Astrocyte of the spinal cord (primary cell): ENCODE measurements around the gene ZMIZ1.
"Not testable (repeated sequence)": the region's sequence is repeated elsewhere in the genome, so short reads cannot be mapped to it uniquely, and the experiment has no call there.

Experiments used
- DNase-seq: peaks from one replicate; pipeline ENCODE4 v3.0.0; 2011; ENCODE audit warnings: low read depth, low spot score
- H3K4me3 ChIP-seq: 2 replicates; pipeline ENCODE4 v1.5.1; 2011; ENCODE audit warnings: low read depth, mild to moderate bottlenecking, low read length, moderate library complexity
- in situ Hi-C: cut with HindIII; loops from 2 replicates; pipeline ENCODE4 v1.10.0; 2017; ENCODE audit warnings: low sequenced_read_pairs
- TF ChIP-seq, protein P1 (sequence below): IDR thresholded peaks from 2 replicates; pipeline ENCODE4 v1.5.1; 2012; ENCODE audit warnings: low read depth, mild to moderate bottlenecking, low read length, inconsistent platforms

ZMIZ1 gene

DNA sequence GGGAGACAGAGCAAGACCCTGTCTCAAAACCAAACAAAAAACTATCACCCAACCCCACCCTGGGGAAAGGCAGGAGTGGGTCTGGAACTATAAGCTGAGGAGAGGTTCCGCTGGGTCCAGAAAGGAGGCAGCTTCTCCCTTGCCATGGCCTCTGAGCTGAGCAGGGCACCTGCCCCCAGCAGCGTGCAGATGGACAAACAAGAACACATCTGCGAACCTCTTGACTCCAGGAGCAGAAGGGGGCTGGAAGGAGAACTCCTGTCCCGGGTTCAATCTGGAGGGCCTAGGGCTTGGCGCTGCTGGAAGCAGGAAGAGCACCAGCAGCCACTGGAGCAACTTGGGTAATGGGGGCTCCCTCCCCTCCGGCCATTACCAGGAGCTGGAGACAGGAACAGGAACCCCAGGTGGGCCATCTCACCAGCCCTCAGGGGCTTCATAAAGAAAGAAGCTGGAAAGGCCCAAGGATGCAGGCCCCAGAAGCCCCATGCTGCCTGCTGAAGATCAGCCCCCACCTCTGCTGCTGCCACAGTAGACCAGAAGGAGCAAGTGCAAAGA is 259.5 kb downstream of the ZMIZ1 start:
- in situ Hi-C loops: no loop called here
- TF ChIP-seq, protein P1, sequence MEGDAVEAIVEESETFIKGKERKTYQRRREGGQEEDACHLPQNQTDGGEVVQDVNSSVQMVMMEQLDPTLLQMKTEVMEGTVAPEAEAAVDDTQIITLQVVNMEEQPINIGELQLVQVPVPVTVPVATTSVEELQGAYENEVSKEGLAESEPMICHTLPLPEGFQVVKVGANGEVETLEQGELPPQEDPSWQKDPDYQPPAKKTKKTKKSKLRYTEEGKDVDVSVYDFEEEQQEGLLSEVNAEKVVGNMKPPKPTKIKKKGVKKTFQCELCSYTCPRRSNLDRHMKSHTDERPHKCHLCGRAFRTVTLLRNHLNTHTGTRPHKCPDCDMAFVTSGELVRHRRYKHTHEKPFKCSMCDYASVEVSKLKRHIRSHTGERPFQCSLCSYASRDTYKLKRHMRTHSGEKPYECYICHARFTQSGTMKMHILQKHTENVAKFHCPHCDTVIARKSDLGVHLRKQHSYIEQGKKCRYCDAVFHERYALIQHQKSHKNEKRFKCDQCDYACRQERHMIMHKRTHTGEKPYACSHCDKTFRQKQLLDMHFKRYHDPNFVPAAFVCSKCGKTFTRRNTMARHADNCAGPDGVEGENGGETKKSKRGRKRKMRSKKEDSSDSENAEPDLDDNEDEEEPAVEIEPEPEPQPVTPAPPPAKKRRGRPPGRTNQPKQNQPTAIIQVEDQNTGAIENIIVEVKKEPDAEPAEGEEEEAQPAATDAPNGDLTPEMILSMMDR: no peak

DNA sequence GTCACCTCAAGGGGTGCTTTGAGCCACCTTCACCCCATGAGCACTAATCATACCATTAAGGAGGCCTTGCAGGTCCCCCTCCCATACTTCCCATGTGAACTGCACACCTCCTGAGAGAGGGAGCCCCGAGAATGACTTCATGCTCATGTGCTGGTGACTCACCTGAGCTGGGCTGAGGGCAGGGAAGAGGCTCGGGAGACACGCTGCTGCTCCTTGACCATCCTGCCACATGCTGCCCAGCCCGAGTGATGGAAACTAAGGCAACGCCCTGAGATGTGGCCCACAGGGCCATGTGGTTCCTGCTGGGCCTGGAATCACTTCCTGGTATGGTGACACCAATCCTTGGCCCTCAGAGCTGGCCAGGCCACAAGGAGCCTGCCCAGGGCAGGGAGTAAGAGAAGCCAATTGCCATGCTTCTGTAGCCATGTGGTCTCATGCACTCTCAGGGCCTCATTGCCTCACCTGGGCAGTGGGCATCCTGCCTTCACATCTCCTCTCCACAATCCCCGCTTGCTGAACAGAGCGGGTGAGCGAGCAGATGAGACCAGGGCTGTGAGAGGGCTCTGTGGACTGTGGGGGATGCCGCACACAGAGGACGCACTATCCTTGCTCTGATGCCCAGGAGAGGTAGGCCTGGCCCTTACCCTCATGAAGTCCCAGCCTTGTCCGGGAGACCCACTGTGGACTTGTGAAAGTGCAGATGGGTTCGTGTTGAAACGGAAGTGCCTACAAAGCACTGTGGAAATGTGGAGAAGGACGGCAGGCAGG is 260.2 kb downstream of the ZMIZ1 start:
- no peak for DNase-seq
- TF ChIP-seq, protein P1: no peak
- H3K4me3 ChIP-seq: no peak overlapping the region
- in situ Hi-C loops: no loop called here

More for the DNA sequence above, 259.5 kb downstream of the ZMIZ1 start:
- no peak overlapping the region for H3K4me3 ChIP-seq
- DNase-seq: no peak

DNA sequence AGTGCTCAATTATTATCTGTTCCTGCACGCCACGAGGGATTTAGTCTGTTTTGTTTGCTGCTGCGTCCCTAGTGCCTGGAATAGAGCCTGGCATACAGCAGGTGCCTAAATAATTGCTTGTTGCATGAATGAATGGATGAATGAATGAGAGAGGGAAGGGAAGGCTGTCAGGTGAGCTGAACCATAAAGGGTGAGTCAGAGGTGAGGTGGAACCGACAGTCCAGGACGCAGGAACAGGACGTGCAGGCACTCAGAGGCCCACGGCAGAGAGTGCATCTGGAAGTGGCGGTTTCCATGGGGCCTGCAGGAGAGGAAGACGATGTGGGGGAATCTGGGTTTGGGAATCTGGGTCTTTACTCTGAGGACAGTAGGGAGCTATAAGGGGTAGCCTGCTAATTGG is 260.8 kb downstream of the ZMIZ1 start:
- in situ Hi-C loops: no loop called here
- TF ChIP-seq, protein P1: no peak
- H3K4me3 ChIP-seq: no peak overlapping the region
- no peak for DNase-seq

DNA sequence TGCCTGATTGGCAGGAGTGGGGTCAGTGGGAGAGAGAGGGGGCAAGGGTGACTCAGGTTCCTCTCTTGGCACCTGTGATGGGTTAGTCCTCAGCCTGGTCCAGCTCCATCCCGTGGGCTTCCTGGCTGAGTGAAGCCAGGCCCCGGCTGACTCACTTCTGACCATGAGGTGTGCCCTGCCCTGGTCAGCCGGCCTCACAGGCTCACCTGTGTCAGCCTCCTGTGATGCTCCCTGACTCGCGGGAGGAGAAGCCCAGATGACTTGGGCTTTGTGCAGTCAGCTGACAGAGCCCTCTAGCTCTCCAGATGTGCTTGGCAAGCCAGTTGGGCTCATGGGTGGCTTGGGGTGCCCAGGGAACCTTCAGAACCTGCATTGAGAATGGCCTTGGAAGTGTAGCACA is 262.5 kb downstream of the ZMIZ1 start:
- in situ Hi-C loops: no loop called here
- TF ChIP-seq, protein P1: no peak
- no peak overlapping the region for H3K4me3 ChIP-seq
- no peak for DNase-seq

DNA sequence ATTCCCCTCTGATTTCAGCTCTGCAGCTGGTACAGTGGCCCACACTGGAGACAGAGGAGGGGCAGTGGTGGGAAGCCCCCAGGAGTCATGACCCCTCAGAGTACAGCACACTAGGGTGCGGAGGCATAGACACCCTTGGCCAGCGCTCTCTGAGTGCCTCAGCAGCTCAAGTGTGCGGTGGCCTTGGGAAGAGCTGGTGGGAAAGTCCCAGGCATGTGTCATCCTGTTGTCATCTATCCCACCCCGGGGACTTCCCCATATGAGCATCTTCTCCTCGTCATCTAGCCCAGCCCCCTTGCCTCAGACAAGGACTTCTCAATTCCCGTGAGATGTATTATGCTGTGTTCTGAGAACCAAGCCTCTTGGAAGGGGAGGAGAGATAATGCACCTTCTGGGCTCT is 262.9 kb downstream of the ZMIZ1 start:
- DNase-seq: peak; percentile 60
- in situ Hi-C loops: no loop called here
- TF ChIP-seq, protein P1: no peak
- no peak overlapping the region for H3K4me3 ChIP-seq

DNA sequence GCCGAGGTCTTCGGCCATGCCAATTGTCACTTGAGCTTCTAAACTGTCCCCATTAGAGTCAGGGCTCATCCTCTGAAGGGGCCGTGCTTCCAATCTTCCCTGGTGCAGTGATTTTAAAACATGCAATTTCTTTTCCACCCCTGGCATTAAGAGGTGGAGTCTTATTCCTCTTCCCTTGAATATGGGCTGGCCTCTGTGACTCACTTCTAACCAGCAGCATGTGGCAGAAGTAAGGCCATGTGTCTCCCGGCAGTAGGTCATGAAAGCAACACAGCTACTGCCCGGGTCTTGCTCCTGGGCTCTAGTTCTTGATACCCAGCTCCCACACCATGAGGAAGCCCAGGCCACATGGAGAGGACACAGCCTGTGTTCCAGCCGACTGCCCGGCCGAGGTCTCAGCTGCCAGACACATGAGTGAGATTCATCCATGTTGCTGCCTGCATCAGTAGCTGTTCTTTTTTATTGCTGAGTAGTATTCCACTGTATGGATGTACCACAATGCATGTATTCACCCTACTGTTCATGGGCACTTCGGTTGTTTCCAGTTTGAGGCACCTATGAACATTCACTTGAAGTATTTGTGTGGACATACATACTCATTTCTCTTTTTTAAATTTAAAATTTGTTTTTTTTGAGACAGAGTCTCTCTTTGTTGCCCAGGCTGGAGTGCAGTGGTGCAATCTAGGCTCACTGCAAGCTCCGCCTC is 264.0 kb downstream of the ZMIZ1 start:
- DNase-seq, H3K4me3 ChIP-seq, in situ Hi-C loops: not testable (repeated sequence)

DNA sequence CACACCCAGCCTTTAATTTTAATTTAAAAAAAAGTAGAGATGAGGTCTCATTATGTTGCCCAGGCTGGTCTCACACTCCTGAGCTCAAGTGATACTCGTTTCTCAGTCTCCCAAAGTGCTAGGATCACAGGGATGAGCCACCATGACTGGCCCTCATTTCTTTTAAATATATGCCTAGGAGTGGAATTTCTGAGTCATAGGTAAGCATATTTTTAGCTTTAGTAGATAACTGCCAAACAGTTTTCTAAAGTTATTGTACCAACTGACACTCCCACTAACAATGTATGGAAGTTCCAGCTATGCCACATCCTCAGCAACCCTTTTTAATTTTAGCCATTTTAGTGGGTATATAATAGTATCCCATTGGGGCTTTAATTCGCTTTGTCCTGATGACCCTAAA is 264.7 kb downstream of the ZMIZ1 start:
- in situ Hi-C loops: no loop called here
- H3K4me3 ChIP-seq: no peak overlapping the region
- TF ChIP-seq, protein P1: no peak
- peak; percentile 63 for DNase-seq
